Adipose tissue (tissue), 3 donors: ENCODE results near the gene GPR162. TPM values are rescaled to one million over a fixed set of nuclear protein-coding genes. Genes with fewer than 3 reads are reported as not detected.
"Not testable (repeated sequence)": the region's sequence is repeated elsewhere in the genome, so short reads cannot be mapped to it uniquely, and the experiment has no call there.

Experiments
- H3K27ac ChIP-seq: one replicate; pipeline ENCODE4 v1.5.1; 2013; ENCODE audit warnings: low read depth, low read length
- WGBS, 3 donors: extraction: QIAGEN DNeasy Blood & Tissue Kit; methylation state at CpG; one replicate each; pipeline ENCODE4 v1.1.7; 2013; 5-methylcytosine and 5-hydroxymethylcytosine counted together
- polyA plus RNA-seq, 3 donors: library from polyadenylated mRNA; stranded (reverse); fragments of 200-250 nt; gene quantifications; one replicate each; pipeline ENCODE4 v1.2.3, GENCODE V29; 2013
- donor health status: healthy with polysubstance abuse.
- donor health status: Bipolar disorder and iron deficiency.
- donor health status: healthy.

GPR162 gene
- polyA plus RNA-seq, 3 donors, result 2.0 to 5.1 (median 5.1) TPM

- no peak overlapping the region for H3K27ac ChIP-seq
- 71 to 82% (median 80%) methylated on average over 18 to 19 of the region's 19 CpGs for WGBS, 3 donors
Measured at GRCh38 chr12:6866163-6866919, 44.7 kb downstream of the GPR162 start.

GRCh38 chr12:6866920-6867412 lies 45.3 kb downstream of the GPR162 start:
- WGBS, 3 donors, result 2% methylated on average over 32 to 33 of the region's 33 CpGs
- no peak overlapping the region for H3K27ac ChIP-seq

- 0 to 1% (median 0%) methylated on average over 61 to 86 of the region's 86 CpGs for WGBS, 3 donors
- no peak within 1 kb of the TSS for H3K27ac ChIP-seq
Measured at GRCh38 chr12:6867413-6868210, 46.0 kb downstream of the GPR162 start, which contains the start of gene TPI1. Gene TPI1 (plus strand): TSS chr12:6867531. CDS start chr12:6867567, 36 bp downstream.

GRCh38 chr12:6868211-6869048 lies 46.8 kb downstream of the GPR162 start:
- WGBS, 3 donors, result 10 to 13% (median 11%) methylated on average over 22 of the region's 22 CpGs
- no peak overlapping the region for H3K27ac ChIP-seq

- no peak overlapping the region for H3K27ac ChIP-seq
- 30 to 39% (median 35%) methylated on average over 12 of the region's 12 CpGs for WGBS, 3 donors
Measured at GRCh38 chr12:6869049-6870021, 47.7 kb downstream of the GPR162 start.

GRCh38 chr12:6870304-6870703 lies 48.7 kb downstream of the GPR162 start:
- 39 to 69% (median 67%) methylated on average over 4 of the region's 4 CpGs for WGBS, 3 donors
- H3K27ac ChIP-seq, result not testable (repeated sequence)

GRCh38 chr12:6871052-6871957 lies 49.7 kb downstream of the GPR162 start:
- WGBS, 3 donors, result 74 to 79% (median 75%) methylated on average over 12 of the region's 12 CpGs
- peak overlapping the region; percentile 32 for H3K27ac ChIP-seq

GRCh38 chr12:6872073-6873048 lies 50.7 kb downstream of the GPR162 start:
- no peak overlapping the region for H3K27ac ChIP-seq
- 1 to 2% (median 2%) methylated on average over 38 to 40 of the region's 40 CpGs for WGBS, 3 donors

- peak within 1 kb of the TSS; percentile 74 for H3K27ac ChIP-seq
- 1% methylated on average over 49 to 65 of the region's 66 CpGs for WGBS, 3 donors
Measured at GRCh38 chr12:6873094-6874014, 51.7 kb downstream of the GPR162 start, which contains the start of gene SPSB2. Gene SPSB2 (minus strand): TSS chr12:6873303. CDS start chr12:6872901, 402 bp downstream.

- H3K27ac ChIP-seq, result not testable (repeated sequence)
- WGBS, 3 donors, result 43 to 49% (median 44%) methylated on average over 9 of the region's 9 CpGs
Measured at GRCh38 chr12:6874015-6874368, 52.4 kb downstream of the GPR162 start.

Other genes starting within 250 kb of the GPR162 start
- 100 to 1,000 TPM in 1 of 3 donors, 10 to 100 TPM in 2; 77.3 to 133 (median 92.3) TPM for gene CHD4, start 214.4 kb upstream of the GPR162 start, polyA plus RNA-seq
- gene LPAR5, start 185.9 kb upstream of the GPR162 start, polyA plus RNA-seq, result 1 to 10 TPM in 1 of 3 donors, under 1 TPM in 2; 0.11 to 1.0 (median 0.35) TPM
- gene ACRBP, start 174.4 kb upstream of the GPR162 start, polyA plus RNA-seq, result 1 to 10 TPM in 1 of 3 donors, under 1 TPM in 1, not detected in 1; 0.74 to 1.6 TPM
- gene ING4, start 158.7 kb upstream of the GPR162 start, polyA plus RNA-seq, result 10 to 100 TPM; 23.2 to 28.7 (median 25.2) TPM
- 10 to 100 TPM; 25.2 to 35.8 (median 25.7) TPM for gene ZNF384, start 132.4 kb upstream of the GPR162 start, polyA plus RNA-seq
- under 1 TPM in 2 of 3 donors, not detected in 1; 0.09 to 0.49 TPM for gene PIANP, start 121.0 kb upstream of the GPR162 start, polyA plus RNA-seq
- 10 to 100 TPM; 33.5 to 71.9 (median 66.1) TPM for gene COPS7A, start 97.8 kb upstream of the GPR162 start, polyA plus RNA-seq
- gene MLF2, start 68.7 kb upstream of the GPR162 start, polyA plus RNA-seq, result 100 to 1,000 TPM in 2 of 3 donors, 10 to 100 TPM in 1; 78.2 to 196 (median 188) TPM
- 100 to 1,000 TPM in 2 of 3 donors, 10 to 100 TPM in 1; 71.7 to 632 (median 263) TPM for gene PTMS, start 55.5 kb upstream of the GPR162 start, polyA plus RNA-seq
- gene LAG3, start 49.3 kb upstream of the GPR162 start, polyA plus RNA-seq, result 1 to 10 TPM in 2 of 3 donors, under 1 TPM in 1; 0.08 to 3.0 (median 1.0) TPM
- gene CD4, start 32.3 kb upstream of the GPR162 start, polyA plus RNA-seq, result 10 to 100 TPM in 1 of 3 donors, 1 to 10 TPM in 2; 3.7 to 11.2 (median 7.6) TPM
- 1 to 10 TPM; 5.4 to 9.0 (median 7.4) TPM for gene P3H3, start 6.6 kb downstream of the GPR162 start, polyA plus RNA-seq
- 1 to 10 TPM in 1 of 3 donors, under 1 TPM in 2; 0.86 to 1.7 (median 0.89) TPM for gene GNB3, start 19.1 kb downstream of the GPR162 start, polyA plus RNA-seq
- gene CDCA3, start 29.5 kb downstream of the GPR162 start, polyA plus RNA-seq, result 1 to 10 TPM in 1 of 3 donors, under 1 TPM in 2; 0.52 to 1.1 (median 0.64) TPM
- gene USP5, start 30.3 kb downstream of the GPR162 start, polyA plus RNA-seq, result 10 to 100 TPM; 14.7 to 32.5 (median 28.5) TPM
- 100 to 1,000 TPM; 244 to 500 (median 371) TPM for gene TPI1, start 45.7 kb downstream of the GPR162 start, polyA plus RNA-seq
- 1 to 10 TPM; 5.4 to 6.2 (median 5.6) TPM for gene SPSB2, start 51.5 kb downstream of the GPR162 start, polyA plus RNA-seq
- 10 to 100 TPM in 1 of 3 donors, 1 to 10 TPM in 2; 3.0 to 11.7 (median 4.8) TPM for gene LRRC23, start 83.0 kb downstream of the GPR162 start, polyA plus RNA-seq
- gene ENO2, start 92.8 kb downstream of the GPR162 start, polyA plus RNA-seq, result 10 to 100 TPM in 1 of 3 donors, 1 to 10 TPM in 2; 2.6 to 11.9 (median 4.1) TPM
- gene ATN1, start 106.1 kb downstream of the GPR162 start, polyA plus RNA-seq, result 100 to 1,000 TPM in 2 of 3 donors, 10 to 100 TPM in 1; 38.1 to 127 (median 119) TPM
- not detected for gene RNU7-1, start 122.0 kb downstream of the GPR162 start, polyA plus RNA-seq
- gene C12orf57, start 122.2 kb downstream of the GPR162 start, polyA plus RNA-seq, result 100 to 1,000 TPM; 326 to 584 (median 368) TPM
- gene PTPN6, start 129.5 kb downstream of the GPR162 start, polyA plus RNA-seq, result 10 to 100 TPM; 18.8 to 44.0 (median 24.2) TPM
- gene PHB2, start 148.8 kb downstream of the GPR162 start, polyA plus RNA-seq, result 100 to 1,000 TPM; 147 to 221 (median 166) TPM
- 10 to 100 TPM; 11.2 to 26.6 (median 22.9) TPM for gene EMG1, start 149.1 kb downstream of the GPR162 start, polyA plus RNA-seq
- gene LPCAT3, start 196.7 kb downstream of the GPR162 start, polyA plus RNA-seq, result 10 to 100 TPM; 27.1 to 77.9 (median 43.0) TPM
- gene C1S, start 238.9 kb downstream of the GPR162 start, polyA plus RNA-seq, result 100 to 1,000 TPM in 2 of 3 donors, 10 to 100 TPM in 1; 64.1 to 490 (median 315) TPM